ENCODE measurements around the gene HSPB9. TPM values are rescaled to one million over a fixed set of nuclear protein-coding genes. Genes with fewer than 3 reads are reported as not detected.
A peak's percentile ranks its signal among the peaks of the same experiment; 100 is the strongest.

The HSPB9 gene
- total and polyA plus RNA-seq, 9 of the 15 experiments (the other 6 are each of a cell fraction or from before 2014, with no cell fraction given), result 0.04 to 0.16 (median 0.08) TPM; not detected in 3

GRCh38 chr17:42120770-42121769, 1.5 kb upstream of the HSPB9 start, which contains the start of gene KAT2A (continued):
- TF ChIP-seq MNT (conservative IDR thresholded peaks at IDR 0.05) (peak; percentile 71 to 82; a peak in 3 of 4 replicates), MEIS2 (IDR thresholded peaks at IDR 0.05; ENCODE audit: partially characterized antibody) (peak; percentile 76), MEF2D (tag; conservative IDR thresholded peaks at IDR 0.05; ENCODE audit: low read depth) (no peak), ETS1 (conservative IDR thresholded peaks at IDR 0.05; ENCODE audit: control insufficient read depth, low read depth, low read length) (peak; percentile 93), SMAD1 (IDR thresholded peaks at IDR 0.05; ENCODE audit: low read depth, low read length, partially characterized antibody) (peak; percentile 15), GATA2 (CRISPR knock-in tag; IDR thresholded peaks at IDR 0.05) (no peak), AFF1 (IDR thresholded peaks at IDR 0.05; ENCODE audit: low read depth in 1 of 2, partially characterized antibody in 2 of 2) (peak in 1 of 2 experiments; percentile 81), HCFC1 (IDR thresholded peaks at IDR 0.05; ENCODE audit: low read depth, low read length) (peak; percentile 94), KLF16 (IDR thresholded peaks at IDR 0.05) (0 out of 2 replicates have a peak, but pooled peaks have one; percentile 12), DDX20 (tag; IDR thresholded peaks at IDR 0.05; ENCODE audit: low read depth) (no peak)
- TF ChIP-seq, protein P1, sequence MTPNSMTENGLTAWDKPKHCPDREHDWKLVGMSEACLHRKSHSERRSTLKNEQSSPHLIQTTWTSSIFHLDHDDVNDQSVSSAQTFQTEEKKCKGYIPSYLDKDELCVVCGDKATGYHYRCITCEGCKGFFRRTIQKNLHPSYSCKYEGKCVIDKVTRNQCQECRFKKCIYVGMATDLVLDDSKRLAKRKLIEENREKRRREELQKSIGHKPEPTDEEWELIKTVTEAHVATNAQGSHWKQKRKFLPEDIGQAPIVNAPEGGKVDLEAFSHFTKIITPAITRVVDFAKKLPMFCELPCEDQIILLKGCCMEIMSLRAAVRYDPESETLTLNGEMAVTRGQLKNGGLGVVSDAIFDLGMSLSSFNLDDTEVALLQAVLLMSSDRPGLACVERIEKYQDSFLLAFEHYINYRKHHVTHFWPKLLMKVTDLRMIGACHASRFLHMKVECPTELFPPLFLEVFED (CRISPR knock-in tag; conservative IDR thresholded peaks at IDR 0.05), result no peak
- TF ChIP-seq, protein P2, sequence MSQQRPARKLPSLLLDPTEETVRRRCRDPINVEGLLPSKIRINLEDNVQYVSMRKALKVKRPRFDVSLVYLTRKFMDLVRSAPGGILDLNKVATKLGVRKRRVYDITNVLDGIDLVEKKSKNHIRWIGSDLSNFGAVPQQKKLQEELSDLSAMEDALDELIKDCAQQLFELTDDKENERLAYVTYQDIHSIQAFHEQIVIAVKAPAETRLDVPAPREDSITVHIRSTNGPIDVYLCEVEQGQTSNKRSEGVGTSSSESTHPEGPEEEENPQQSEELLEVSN (IDR thresholded peaks at IDR 0.05; ENCODE audit: borderline replicate concordance in 1 of 2, extremely low read depth in 1 of 2, insufficient read depth in 1 of 2, insufficient read length in 1 of 2, low read depth in 1 of 2, low read length in 1 of 2, poor library complexity in 1 of 2, severe bottlenecking in 1 of 2), result peak; percentile 71 to 77
